PC-9 (cell line): ENCODE data around the gene EXOSC3. TPM values are rescaled to one million over a fixed set of nuclear protein-coding genes. Genes with fewer than 3 reads are reported as not detected.

Experiments used
- BruUV-seq: library from RNA; stranded (reverse); fragments of 400-500 nt; replicated peaks from 2 replicates; lab custom pipeline; 2021; lab: Mats Ljungman, UMichigan
- CTCF ChIA-PET: fragments of 300-600 bp; sonication (Branson Sonifier 250); formaldehyde crosslinking; loops from one replicate; lab custom pipeline; 2022; ENCODE audit warnings: antibody characterized with exemption; lab: Charles Lee
- POLR2A ChIA-PET: fragments of 300-600 bp; sonication (Branson Sonifier 250); formaldehyde crosslinking; loops from one replicate; lab custom pipeline; 2022; ENCODE audit warnings: antibody characterized with exemption; ENCODE audit not compliant: unreplicated experiment; lab: Charles Lee
- DNase-seq, 2 experiments: peaks; one replicate each; pipeline versions ENCODE4 v3.0.0 to v3.0.0-alpha.2; 2015 to 2022; ENCODE audit warnings: mixed read lengths in 1 of 2
- H2AFZ ChIP-seq: fragments of 200-600 bp; sonication (generic); 2 replicates; pipeline ENCODE4 v1.8.1; 2017; ENCODE audit warnings: antibody characterized with exemption
- H3F3A ChIP-seq: fragments of 200-600 bp; sonication (generic); 2 replicates; pipeline ENCODE4 v1.8.1; 2017; ENCODE audit warnings: antibody characterized with exemption, mild to moderate bottlenecking, low read depth; ENCODE audit not compliant: insufficient read depth
- H3K27ac ChIP-seq: fragments of 200-600 bp; sonication (generic); 2 replicates; pipeline ENCODE4 v1.6.1; 2016; ENCODE audit warnings: mixed run types
- H3K27me3 ChIP-seq: fragments of 200-600 bp; sonication (generic); 2 replicates; pipeline ENCODE4 v1.6.1; 2016; ENCODE audit warnings: low read depth, mixed run types; ENCODE audit not compliant: insufficient read depth
- H3K36me3 ChIP-seq: fragments of 200-600 bp; sonication (generic); 2 replicates; pipeline ENCODE4 v1.6.1; 2016; ENCODE audit warnings: low read depth, mixed run types
- H3K4me1 ChIP-seq: fragments of 200-600 bp; sonication (generic); replicated peaks from 2 replicates; pipeline ENCODE4 v1.6.1; 2016; ENCODE audit warnings: mixed run types; ENCODE audit not compliant: insufficient read depth
- H3K4me2 ChIP-seq: fragments of 200-600 bp; sonication (generic); 2 replicates; pipeline ENCODE4 v1.6.1; 2017; ENCODE audit warnings: mixed run types
- H3K4me3 ChIP-seq: fragments of 200-600 bp; sonication (generic); 2 replicates; pipeline ENCODE4 v1.6.1; 2016; ENCODE audit warnings: mixed run types
- H3K79me2 ChIP-seq: fragments of 200-600 bp; sonication (generic); 2 replicates; pipeline ENCODE4 v1.6.1; 2017; ENCODE audit warnings: low read depth, mixed run types
- H3K9me2 ChIP-seq: fragments of 200-600 bp; sonication (generic); 2 replicates; pipeline ENCODE4 v1.8.1; 2017; ENCODE audit warnings: mild to moderate bottlenecking; ENCODE audit not compliant: insufficient read depth
- H3K9me3 ChIP-seq: fragments of 200-600 bp; sonication (generic); 2 replicates; pipeline ENCODE4 v1.8.1; 2016; ENCODE audit warnings: low read depth; ENCODE audit not compliant: insufficient read depth
- H4K20me1 ChIP-seq: fragments of 200-600 bp; sonication (generic); 2 replicates; pipeline ENCODE4 v1.8.1; 2017; ENCODE audit not compliant: insufficient read depth
- EZH2 ChIP-seq: fragments of 200-600 bp; sonication (generic); IDR thresholded peaks from 2 replicates; pipeline ENCODE4 v1.8.0; 2017; ENCODE audit warnings: antibody characterized with exemption, low read depth
- intact Hi-C: fragments of 100-400 bp; cut with micrococcal nuclease; formaldehyde crosslinking; loops from one replicate; pipeline ENCODE4 v1.10.0; 2022; ENCODE audit not compliant: unreplicated experiment
- total RNA-seq: library from RNA; stranded (reverse); gene quantifications from 2 replicates; pipeline ENCODE4 v1.2.3, GENCODE V29; 2021
- TF ChIP-seq, protein P1 (sequence below): fragments of 200-600 bp; sonication (generic); conservative IDR thresholded peaks from 2 replicates; pipeline ENCODE4 v1.6.1; 2017; ENCODE audit warnings: mixed run types, antibody characterized with exemption, mild to moderate bottlenecking, moderate library complexity

Gene EXOSC3
- total RNA-seq, 1 experiment from 2014 or later = 24.7 TPM

DNA sequence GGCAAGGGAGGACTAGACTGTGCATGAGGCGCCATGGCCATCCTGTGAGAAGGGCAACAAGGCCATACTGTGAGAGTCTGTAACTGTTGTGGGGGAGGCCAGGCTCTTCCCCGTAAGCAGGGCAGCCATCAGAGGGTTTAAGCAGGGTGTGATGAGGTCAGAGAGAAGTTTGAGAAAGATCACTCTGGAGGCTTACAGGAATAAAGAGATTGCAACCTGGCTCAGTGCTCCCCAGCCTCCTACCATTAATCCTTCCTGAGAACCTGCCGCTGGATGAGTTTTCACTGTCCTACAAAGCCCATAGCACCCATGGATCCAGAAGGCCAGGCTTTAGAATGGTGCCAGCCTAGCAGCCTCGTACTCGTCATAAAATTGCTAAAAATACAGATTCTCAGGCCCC is 45.6 kb downstream of the EXOSC3 start:
- no peaks in the 10 kb centered on the region for H3K79me2 ChIP-seq
- no peaks in the 10 kb centered on the region for H3K4me1 ChIP-seq
- no peak for TF ChIP-seq EZH2
- ChIA-PET CTCF (no interaction called here), POLR2A (no interaction called here)
- no peak overlapping the region for H3K27ac ChIP-seq
- no peaks in the 10 kb centered on the region for H3F3A ChIP-seq
- no peak for DNase-seq
- intact Hi-C loops = no loop called here
- H3K27me3 ChIP-seq = peaks cover 9% of the 10 kb centered on the region
- no peaks in the 10 kb centered on the region for H3K36me3 ChIP-seq
- H3K9me3 ChIP-seq = no peaks in the 10 kb centered on the region
- H3K9me2 ChIP-seq = no peaks in the 10 kb centered on the region
- no TSS peak for BruUV-seq
- H4K20me1 ChIP-seq = no peaks in the 10 kb centered on the region
- H3K4me2 ChIP-seq = no peak overlapping the region
- H3K4me3 ChIP-seq = no peak overlapping the region
- no peak overlapping the region for H2AFZ ChIP-seq

- intact Hi-C loops = no loop called here
- Histone ChIP-seq H4K20me1 (no peaks in the 10 kb centered on the region), H3K9me2 (no peaks in the 10 kb centered on the region), H3K79me2 (no peaks in the 10 kb centered on the region), H3K4me1 (no peaks in the 10 kb centered on the region), H3K36me3 (no peaks in the 10 kb centered on the region), H2AFZ (no peak overlapping the region), H3K4me2 (no peak overlapping the region), H3K9me3 (no peaks in the 10 kb centered on the region), H3K4me3 (no peak overlapping the region), H3F3A (no peaks in the 10 kb centered on the region), H3K27ac (no peak overlapping the region), H3K27me3 (peaks cover 43% of the 10 kb centered on the region)
- no TSS peak for BruUV-seq
- DNase-seq = no peak
- TF ChIP-seq, protein P1, sequence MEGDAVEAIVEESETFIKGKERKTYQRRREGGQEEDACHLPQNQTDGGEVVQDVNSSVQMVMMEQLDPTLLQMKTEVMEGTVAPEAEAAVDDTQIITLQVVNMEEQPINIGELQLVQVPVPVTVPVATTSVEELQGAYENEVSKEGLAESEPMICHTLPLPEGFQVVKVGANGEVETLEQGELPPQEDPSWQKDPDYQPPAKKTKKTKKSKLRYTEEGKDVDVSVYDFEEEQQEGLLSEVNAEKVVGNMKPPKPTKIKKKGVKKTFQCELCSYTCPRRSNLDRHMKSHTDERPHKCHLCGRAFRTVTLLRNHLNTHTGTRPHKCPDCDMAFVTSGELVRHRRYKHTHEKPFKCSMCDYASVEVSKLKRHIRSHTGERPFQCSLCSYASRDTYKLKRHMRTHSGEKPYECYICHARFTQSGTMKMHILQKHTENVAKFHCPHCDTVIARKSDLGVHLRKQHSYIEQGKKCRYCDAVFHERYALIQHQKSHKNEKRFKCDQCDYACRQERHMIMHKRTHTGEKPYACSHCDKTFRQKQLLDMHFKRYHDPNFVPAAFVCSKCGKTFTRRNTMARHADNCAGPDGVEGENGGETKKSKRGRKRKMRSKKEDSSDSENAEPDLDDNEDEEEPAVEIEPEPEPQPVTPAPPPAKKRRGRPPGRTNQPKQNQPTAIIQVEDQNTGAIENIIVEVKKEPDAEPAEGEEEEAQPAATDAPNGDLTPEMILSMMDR = no peak
- POLR2A ChIA-PET = no interaction called here
- CTCF ChIA-PET = no interaction called here
Measured at GRCh38 chr9:37732952-37733351, 51.9 kb downstream of the EXOSC3 start.

DNA sequence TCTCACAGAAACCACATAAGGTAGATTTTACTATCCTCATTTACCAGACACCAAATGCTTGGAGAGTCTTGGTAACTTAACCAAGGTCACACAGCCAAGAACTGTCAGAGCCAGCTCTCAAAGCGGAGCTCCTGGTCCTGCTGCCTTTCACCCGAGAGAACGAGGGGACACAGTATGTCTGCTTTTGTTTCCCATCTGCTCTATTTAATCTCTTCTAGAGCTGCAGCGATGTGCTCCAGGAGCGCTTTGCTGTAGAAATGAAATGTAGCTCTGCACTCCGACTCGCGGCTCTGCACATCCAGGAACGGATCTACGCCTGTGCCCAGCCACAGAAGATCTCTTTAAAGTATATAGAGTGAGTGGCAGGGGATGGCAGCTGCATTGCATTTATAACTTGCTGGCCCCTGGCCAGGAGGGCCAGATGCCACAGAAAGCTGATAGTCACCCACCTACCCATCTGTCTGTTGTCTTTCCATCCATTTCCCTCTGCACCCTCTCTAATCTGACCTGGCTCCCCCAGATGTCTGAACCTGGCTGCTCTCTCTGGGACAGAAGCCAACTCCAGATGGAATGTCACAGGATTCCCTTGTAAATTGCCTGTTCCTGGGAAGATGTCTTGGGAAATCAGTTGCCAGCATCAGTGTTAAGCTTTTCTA is 52.6 kb downstream of the EXOSC3 start:
- H3K79me2 ChIP-seq = no peaks in the 10 kb centered on the region
- no peak for TF ChIP-seq EZH2
- TF ChIP-seq, protein P1 = no peak
- intact Hi-C loops = no loop called here
- H3K27ac ChIP-seq = no peak overlapping the region
- H3K36me3 ChIP-seq = no peaks in the 10 kb centered on the region
- H3K4me3 ChIP-seq = no peak overlapping the region
- ChIA-PET POLR2A (no interaction called here), CTCF (no interaction called here)
- no peaks in the 10 kb centered on the region for H3K9me3 ChIP-seq
- no peaks in the 10 kb centered on the region for H4K20me1 ChIP-seq
- H3K27me3 ChIP-seq = peaks cover 43% of the 10 kb centered on the region
- no peak overlapping the region for H3K4me2 ChIP-seq
- no peak for DNase-seq
- H3K4me1 ChIP-seq = no peaks in the 10 kb centered on the region
- H3F3A ChIP-seq = no peaks in the 10 kb centered on the region
- H2AFZ ChIP-seq = no peak overlapping the region
- no peaks in the 10 kb centered on the region for H3K9me2 ChIP-seq
- no TSS peak for BruUV-seq

GRCh38 chr9:37730839-37731238 is 54.0 kb downstream of the EXOSC3 start:
- Histone ChIP-seq H3K79me2 (no peaks in the 10 kb centered on the region), H3K4me3 (no peak overlapping the region), H3K4me1 (no peaks in the 10 kb centered on the region), H3K27me3 (peaks cover 43% of the 10 kb centered on the region), H3K9me3 (no peaks in the 10 kb centered on the region), H3K4me2 (no peak overlapping the region), H3K9me2 (no peaks in the 10 kb centered on the region), H3K27ac (no peak overlapping the region), H2AFZ (no peak overlapping the region), H3F3A (no peaks in the 10 kb centered on the region), H4K20me1 (no peaks in the 10 kb centered on the region), H3K36me3 (no peaks in the 10 kb centered on the region)
- TF ChIP-seq, protein P1 = no peak
- TF ChIP-seq EZH2 = no peak
- intact Hi-C loops = no loop called here
- ChIA-PET POLR2A (no interaction called here), CTCF (no interaction called here)
- no peak for DNase-seq
- BruUV-seq = no TSS peak
